ENCODE measurements around the gene GLA. TPM values are rescaled to one million over a fixed set of nuclear protein-coding genes. Genes with fewer than 3 reads are reported as not detected.

The GLA gene
- total and polyA plus RNA-seq, 9 of the 15 experiments (the other 6 are each of a cell fraction or from before 2014, with no cell fraction given) = 41.7 to 146 (median 73.8) TPM

DNA sequence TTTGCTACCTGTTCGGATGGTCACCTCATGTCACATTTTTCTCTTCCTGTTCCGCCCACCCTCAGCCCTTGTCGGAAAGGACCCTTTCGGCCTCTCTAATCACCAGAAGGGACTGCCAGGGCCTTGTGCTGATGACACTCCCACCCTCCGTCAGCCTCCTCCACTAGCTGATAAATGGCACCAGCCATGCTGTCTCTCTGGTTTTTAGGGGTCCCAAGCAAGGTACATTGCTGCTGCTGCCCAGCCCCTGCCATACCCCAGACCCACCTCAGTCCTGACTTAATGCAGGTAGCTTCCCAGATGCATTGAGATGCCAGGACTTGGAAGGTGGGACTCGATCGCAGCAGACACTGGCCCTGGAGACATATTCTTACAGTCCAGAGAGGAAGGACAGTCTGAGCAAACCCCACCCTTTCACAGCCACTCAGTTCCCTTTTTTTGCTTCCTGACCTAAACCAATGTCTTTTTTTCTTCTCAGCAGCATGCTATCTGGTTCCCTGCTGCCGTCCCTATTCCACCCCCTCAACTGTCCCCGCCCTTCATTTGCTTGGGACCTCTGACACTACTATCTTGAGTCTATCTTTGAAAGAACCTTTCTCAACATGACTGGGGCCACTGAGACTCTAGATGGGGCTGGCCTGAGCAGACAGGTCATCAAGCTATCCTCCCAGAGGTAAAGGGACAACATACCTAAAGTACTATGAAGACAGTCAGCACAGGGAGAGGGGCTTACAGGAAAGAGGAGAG, 21.8 kb downstream of the GLA start, which contains the start of gene BTK (continued):
- TF ChIP-seq SMAD3 (CRISPR knock-in tag; conservative IDR thresholded peaks at IDR 0.05) (no peak), ZNF197 (CRISPR knock-in tag; IDR thresholded peaks at IDR 0.05; ENCODE audit: low read depth) (no peak), TCF15 (CRISPR knock-in tag; IDR thresholded peaks at IDR 0.05) (no peak), ARID1B (IDR thresholded peaks at IDR 0.05) (peak; percentile 50; the same call in 1 of the 2 replicates), ZNF175 (CRISPR knock-in tag; IDR thresholded peaks at IDR 0.05; ENCODE audit: low read depth) (0 out of 2 replicates have a peak, but pooled peaks have one; percentile 59), EGR1 (conservative IDR thresholded peaks at IDR 0.05) (peak; percentile 91), RBM25 (IDR thresholded peaks at IDR 0.05; ENCODE audit: low read depth, low read length, severe bottlenecking) (no peak), ZNF75A (CRISPR knock-in tag; IDR thresholded peaks at IDR 0.05) (no peak), ZNF280A (IDR thresholded peaks at IDR 0.05; ENCODE audit: low read depth, partially characterized antibody) (no peak)
- TF ChIP-seq, protein P1, sequence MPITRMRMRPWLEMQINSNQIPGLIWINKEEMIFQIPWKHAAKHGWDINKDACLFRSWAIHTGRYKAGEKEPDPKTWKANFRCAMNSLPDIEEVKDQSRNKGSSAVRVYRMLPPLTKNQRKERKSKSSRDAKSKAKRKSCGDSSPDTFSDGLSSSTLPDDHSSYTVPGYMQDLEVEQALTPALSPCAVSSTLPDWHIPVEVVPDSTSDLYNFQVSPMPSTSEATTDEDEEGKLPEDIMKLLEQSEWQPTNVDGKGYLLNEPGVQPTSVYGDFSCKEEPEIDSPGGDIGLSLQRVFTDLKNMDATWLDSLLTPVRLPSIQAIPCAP (CRISPR knock-in tag; IDR thresholded peaks at IDR 0.05; ENCODE audit: borderline replicate concordance) = no peak
- TF ChIP-seq, protein P2, sequence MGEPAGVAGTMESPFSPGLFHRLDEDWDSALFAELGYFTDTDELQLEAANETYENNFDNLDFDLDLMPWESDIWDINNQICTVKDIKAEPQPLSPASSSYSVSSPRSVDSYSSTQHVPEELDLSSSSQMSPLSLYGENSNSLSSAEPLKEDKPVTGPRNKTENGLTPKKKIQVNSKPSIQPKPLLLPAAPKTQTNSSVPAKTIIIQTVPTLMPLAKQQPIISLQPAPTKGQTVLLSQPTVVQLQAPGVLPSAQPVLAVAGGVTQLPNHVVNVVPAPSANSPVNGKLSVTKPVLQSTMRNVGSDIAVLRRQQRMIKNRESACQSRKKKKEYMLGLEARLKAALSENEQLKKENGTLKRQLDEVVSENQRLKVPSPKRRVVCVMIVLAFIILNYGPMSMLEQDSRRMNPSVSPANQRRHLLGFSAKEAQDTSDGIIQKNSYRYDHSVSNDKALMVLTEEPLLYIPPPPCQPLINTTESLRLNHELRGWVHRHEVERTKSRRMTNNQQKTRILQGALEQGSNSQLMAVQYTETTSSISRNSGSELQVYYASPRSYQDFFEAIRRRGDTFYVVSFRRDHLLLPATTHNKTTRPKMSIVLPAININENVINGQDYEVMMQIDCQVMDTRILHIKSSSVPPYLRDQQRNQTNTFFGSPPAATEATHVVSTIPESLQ (CRISPR knock-in tag; IDR thresholded peaks at IDR 0.05) = no peak
- TF ChIP-seq, protein P3, sequence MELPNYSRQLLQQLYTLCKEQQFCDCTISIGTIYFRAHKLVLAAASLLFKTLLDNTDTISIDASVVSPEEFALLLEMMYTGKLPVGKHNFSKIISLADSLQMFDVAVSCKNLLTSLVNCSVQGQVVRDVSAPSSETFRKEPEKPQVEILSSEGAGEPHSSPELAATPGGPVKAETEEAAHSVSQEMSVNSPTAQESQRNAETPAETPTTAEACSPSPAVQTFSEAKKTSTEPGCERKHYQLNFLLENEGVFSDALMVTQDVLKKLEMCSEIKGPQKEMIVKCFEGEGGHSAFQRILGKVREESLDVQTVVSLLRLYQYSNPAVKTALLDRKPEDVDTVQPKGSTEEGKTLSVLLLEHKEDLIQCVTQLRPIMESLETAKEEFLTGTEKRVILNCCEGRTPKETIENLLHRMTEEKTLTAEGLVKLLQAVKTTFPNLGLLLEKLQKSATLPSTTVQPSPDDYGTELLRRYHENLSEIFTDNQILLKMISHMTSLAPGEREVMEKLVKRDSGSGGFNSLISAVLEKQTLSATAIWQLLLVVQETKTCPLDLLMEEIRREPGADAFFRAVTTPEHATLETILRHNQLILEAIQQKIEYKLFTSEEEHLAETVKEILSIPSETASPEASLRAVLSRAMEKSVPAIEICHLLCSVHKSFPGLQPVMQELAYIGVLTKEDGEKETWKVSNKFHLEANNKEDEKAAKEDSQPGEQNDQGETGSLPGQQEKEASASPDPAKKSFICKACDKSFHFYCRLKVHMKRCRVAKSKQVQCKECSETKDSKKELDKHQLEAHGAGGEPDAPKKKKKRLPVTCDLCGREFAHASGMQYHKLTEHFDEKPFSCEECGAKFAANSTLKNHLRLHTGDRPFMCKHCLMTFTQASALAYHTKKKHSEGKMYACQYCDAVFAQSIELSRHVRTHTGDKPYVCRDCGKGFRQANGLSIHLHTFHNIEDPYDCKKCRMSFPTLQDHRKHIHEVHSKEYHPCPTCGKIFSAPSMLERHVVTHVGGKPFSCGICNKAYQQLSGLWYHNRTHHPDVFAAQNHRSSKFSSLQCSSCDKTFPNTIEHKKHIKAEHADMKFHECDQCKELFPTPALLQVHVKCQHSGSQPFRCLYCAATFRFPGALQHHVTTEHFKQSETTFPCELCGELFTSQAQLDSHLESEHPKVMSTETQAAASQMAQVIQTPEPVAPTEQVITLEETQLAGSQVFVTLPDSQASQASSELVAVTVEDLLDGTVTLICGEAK (IDR thresholded peaks at IDR 0.05) = no peak
- TF ChIP-seq, protein P3 (CRISPR knock-in tag; IDR thresholded peaks at IDR 0.05) = no peak

Measured in K562 (cell line).